Left lung (tissue), 10 donors: ENCODE results near the gene RALGPS2. TPM values are rescaled to one million over a fixed set of nuclear protein-coding genes. Genes with fewer than 3 reads are reported as not detected.

ENCODE experiments used
- ATAC-seq: fragments of 200-7000 bp; cut with Tn5 transposase; one replicate; pipeline ENCODE4 v1.9.1; 2020; ENCODE audit warnings: moderate library complexity
- DNase-seq, 4 donors: peaks; one replicate each; pipeline ENCODE4 v3.0.0-alpha.2; 2013 to 2020
- H3K27ac ChIP-seq, 2 donors: fragments of 200-600 bp; sonication (generic) in 1 of 2; one replicate each; pipeline versions ENCODE4 v1.5.0 to v1.8.0; 2020 to 2021
- H3K27me3 ChIP-seq, 2 donors: fragments of 200-600 bp; sonication (generic) in 1 of 2; one replicate each; pipeline versions ENCODE4 v1.5.0 to v1.8.0; 2020 to 2021
- H3K36me3 ChIP-seq, 2 donors: fragments of 200-600 bp; sonication (generic) in 1 of 2; one replicate each; pipeline versions ENCODE4 v1.5.0 to v1.8.0; 2020 to 2021
- H3K4me1 ChIP-seq, 2 donors: fragments of 200-600 bp; one replicate each; pipeline ENCODE4 v1.8.0; 2021
- H3K4me3 ChIP-seq, 2 donors: fragments of 200-600 bp; sonication (generic) in 1 of 2; one replicate each; pipeline versions ENCODE4 v1.5.0 to v1.8.0; 2020 to 2021; ENCODE audit warnings: mild to moderate bottlenecking in 1 of 2
- H3K9me3 ChIP-seq, 2 donors: fragments of 200-600 bp; sonication (generic) in 1 of 2; one replicate each; pipeline versions ENCODE4 v1.5.0 to v1.8.0; 2020 to 2021
- CTCF ChIP-seq, 2 donors: fragments of 200-600 bp; sonication (generic) in 1 of 2; IDR thresholded peaks; one replicate each; pipeline versions ENCODE4 v1.5.0 to v1.8.0; 2021; ENCODE audit warnings: antibody characterized with exemption in 2 of 2
- intact Hi-C, 2 donors: fragments of 100-400 bp; cut with DNase I; formaldehyde crosslinking; loops; one replicate each; pipeline versions ENCODE4 v1.11.2 to v1.14.2; 2022
- polyA plus RNA-seq, 6 donors: library from polyadenylated mRNA; unstranded; fragments of 120-200 nt; gene quantifications; one replicate each; pipeline ENCODE4 v1.2.1, GENCODE V29; 2013; ENCODE audit not compliant: insufficient read length in 6 of 6
- total RNA-seq, 2 donors: library from RNA; stranded (reverse); fragmentation: NEBNext Ultra II Directional; extraction: Animal tissue kit (Norgen Biotek cat#: 25700); gene quantifications; one replicate each; pipeline ENCODE4 v1.2.1, GENCODE V29; 2021
- donor health status: DM: no; HTN: yes; CAD: no.
- donor health status: DM: no; HTN: no; CAD: no.

RALGPS2 gene
- total and polyA plus RNA-seq, 8 donors, result 9.0 to 24.5 (median 20.9) TPM

GRCh38 chr1:178714453-178714852 lies 10.6 kb upstream of the RALGPS2 start:
- intact Hi-C loops, result no loop called here
- Histone ChIP-seq H3K4me3 (no peak overlapping the region), H3K27ac (no peak overlapping the region), H3K27me3 (no peaks in the 10 kb centered on the region), H3K9me3 (no peaks in the 10 kb centered on the region), H3K36me3 (no peaks in the 10 kb centered on the region), H3K4me1 (no peaks in the 10 kb centered on the region)
- DNase-seq (no peak), ATAC-seq (no peak)
- no peak for TF ChIP-seq CTCF (IDR thresholded peaks at IDR 0.05)

- DNase-seq (no peak), ATAC-seq (no peak)
- Histone ChIP-seq H3K27ac (no peak overlapping the region), H3K36me3 (no peaks in the 10 kb centered on the region), H3K27me3 (no peaks in the 10 kb centered on the region), H3K4me3 (no peak overlapping the region), H3K4me1 (no peaks in the 10 kb centered on the region), H3K9me3 (no peaks in the 10 kb centered on the region)
- intact Hi-C loops, result no loop called here
- TF ChIP-seq CTCF (IDR thresholded peaks at IDR 0.05), result no peak
These were observed 8.9 kb upstream of the RALGPS2 start for GRCh38 chr1:178716111-178716510.

DNA sequence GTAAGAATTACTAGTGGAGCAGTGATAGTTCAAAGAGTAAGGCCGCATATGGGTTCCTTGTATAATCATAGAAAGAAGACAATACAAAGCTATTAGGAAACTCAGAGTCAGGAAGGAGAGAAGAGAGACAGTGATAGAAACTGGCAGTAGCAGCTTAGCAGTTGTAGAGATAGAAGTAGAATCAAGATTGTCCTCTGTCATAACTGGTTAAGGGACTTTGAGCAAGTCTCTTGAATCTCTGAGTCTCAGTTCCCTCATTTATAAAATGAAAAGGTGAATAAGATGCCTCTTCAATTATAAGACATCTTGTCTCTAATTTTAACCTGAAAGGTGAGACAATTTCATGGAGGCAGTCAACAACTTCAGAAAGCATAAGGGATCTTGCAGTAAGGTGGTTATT lies 6.5 kb upstream of the RALGPS2 start:
- intact Hi-C loops, result no loop called here
- H3K27me3 ChIP-seq, result no peaks in the 10 kb centered on the region
- no peaks in the 10 kb centered on the region for H3K9me3 ChIP-seq
- ATAC-seq, result no peak
- no peak overlapping the region for H3K27ac ChIP-seq
- no peaks in the 10 kb centered on the region for H3K4me1 ChIP-seq
- H3K4me3 ChIP-seq, result no peak overlapping the region
- H3K36me3 ChIP-seq, result no peaks in the 10 kb centered on the region
- no peak for TF ChIP-seq CTCF (IDR thresholded peaks at IDR 0.05)
- no peak for DNase-seq

DNA sequence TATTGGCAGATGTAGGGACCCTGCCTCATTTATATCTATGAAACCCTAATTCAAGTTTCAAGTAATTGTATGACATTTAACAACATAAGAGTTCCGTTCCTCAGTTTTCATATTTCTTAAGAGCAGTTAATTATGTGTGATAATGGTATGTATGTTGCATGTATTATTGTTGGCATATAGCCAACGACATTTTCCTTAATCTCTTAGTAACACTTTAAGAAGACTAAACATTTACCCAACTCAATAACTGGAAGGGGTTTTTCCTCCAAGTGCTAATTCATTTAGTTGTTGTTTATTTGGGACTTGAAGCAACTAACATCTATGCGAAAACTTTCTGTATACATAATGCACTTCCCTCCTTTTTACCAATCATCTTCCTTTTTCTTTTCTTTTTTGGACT lies 1.5 kb upstream of the RALGPS2 start:
- Histone ChIP-seq H3K27ac (no peak overlapping the region), H3K9me3 (no peaks in the 10 kb centered on the region), H3K27me3 (no peaks in the 10 kb centered on the region), H3K4me3 (no peak overlapping the region), H3K36me3 (no peaks in the 10 kb centered on the region), H3K4me1 (peaks cover 0 to 5% of the 10 kb centered on the region in 2 donors)
- ATAC-seq (no peak), DNase-seq (no peak)
- intact Hi-C loops, result no loop called here
- TF ChIP-seq CTCF (IDR thresholded peaks at IDR 0.05), result no peak

DNA sequence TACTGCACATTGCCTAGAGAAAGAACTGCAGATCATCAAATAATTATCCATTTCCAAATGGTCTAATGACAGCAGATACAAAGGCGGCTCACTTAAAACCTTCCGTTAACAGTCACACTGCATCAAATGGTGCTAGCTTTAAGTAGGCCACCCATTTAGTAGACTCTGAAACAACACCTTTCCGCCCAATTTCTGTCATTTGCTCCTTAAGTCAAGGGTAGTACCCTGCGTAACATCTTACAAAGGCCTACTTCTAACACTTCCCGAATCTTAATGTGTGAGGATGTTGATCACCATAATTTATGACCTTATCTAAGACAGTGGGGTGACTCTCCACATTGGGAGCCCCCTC lies 692 bp upstream of the RALGPS2 start:
- no peaks in the 10 kb centered on the region for H3K36me3 ChIP-seq
- intact Hi-C loops, result no loop called here
- H3K4me3 ChIP-seq, result peak overlapping the region; percentile 85 to 92
- no peaks in the 10 kb centered on the region for H3K9me3 ChIP-seq
- H3K27ac ChIP-seq, result no peak overlapping the region
- no peak for ATAC-seq
- no peak for TF ChIP-seq CTCF (IDR thresholded peaks at IDR 0.05)
- no peak for DNase-seq
- H3K4me1 ChIP-seq, result peaks cover 0 to 5% of the 10 kb centered on the region in 2 donors
- no peaks in the 10 kb centered on the region for H3K27me3 ChIP-seq
